GM19351 (cell line): Measurements from ENCODE around the gene KCNJ11.
A peak's percentile ranks its signal among the peaks of the same experiment; 100 is the strongest.
"Not testable (repeated sequence)": the region's sequence is repeated elsewhere in the genome, so short reads cannot be mapped to it uniquely, and the experiment has no call there.

Experiments used
- ATAC-seq: cut with Tn5 transposase; IDR thresholded peaks from one replicate; pipeline ENCODE4 v1.9.1; 2021; ENCODE audit warnings: mild to moderate bottlenecking, moderate library complexity; ENCODE audit not compliant: unreplicated experiment

Gene KCNJ11

DNA sequence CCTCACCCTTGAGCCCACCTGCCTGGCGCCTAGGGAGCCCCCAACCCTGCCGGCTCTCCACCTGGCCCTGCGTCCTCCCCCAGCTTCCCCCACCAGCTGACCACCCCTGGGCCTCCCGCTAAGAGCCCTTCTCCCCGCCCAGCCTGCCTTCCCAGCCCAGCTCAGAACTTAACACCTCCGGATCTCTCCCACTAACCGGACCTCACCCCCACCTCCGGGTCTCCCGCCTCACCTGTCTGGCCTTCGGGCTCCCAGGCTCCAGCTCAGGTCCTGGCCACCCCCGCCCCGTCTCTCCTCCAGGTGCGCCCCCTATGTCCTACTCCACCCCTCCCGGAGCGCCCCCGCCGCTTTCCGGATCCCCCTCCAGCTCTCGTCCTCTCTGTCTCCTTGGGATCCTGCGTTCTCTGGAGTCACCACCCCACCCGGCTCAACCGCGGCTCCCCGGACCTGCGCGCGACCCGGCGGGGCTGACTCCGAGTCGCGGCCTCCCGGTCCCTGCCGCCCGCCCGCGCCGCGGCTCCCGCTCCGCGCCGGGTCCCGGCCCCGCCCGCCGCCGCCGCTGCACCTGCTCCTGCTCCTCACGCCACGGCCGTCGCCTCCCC is at the start of gene KCNJ11:
Gene KCNJ11 (minus strand): TSS at position 51 of the 602 bp plus-strand sequence. CDS start 568 bp downstream, outside the sequence.
- peak; percentile 37 for ATAC-seq

DNA sequence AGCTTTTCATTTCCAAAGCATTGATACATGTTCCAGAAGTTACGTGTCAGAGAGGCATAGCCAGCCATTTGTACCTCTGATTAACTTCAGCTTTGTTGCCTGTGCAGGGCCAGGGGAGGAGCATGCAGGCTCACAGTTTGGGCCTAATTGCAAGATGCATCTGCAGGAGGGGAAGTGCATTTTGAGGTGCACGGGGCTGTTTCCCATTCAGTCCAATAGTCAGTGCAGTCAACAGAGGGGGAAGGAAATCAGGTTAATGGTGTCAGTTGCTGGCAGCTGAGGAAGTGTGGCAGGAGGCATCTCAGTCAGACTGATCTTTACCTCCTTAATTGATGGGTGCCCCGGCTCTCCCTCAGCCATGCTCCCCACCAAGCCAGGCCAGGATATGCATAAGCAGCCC is 48.9 kb upstream of the KCNJ11 start:
- ATAC-seq, result no peak

DNA sequence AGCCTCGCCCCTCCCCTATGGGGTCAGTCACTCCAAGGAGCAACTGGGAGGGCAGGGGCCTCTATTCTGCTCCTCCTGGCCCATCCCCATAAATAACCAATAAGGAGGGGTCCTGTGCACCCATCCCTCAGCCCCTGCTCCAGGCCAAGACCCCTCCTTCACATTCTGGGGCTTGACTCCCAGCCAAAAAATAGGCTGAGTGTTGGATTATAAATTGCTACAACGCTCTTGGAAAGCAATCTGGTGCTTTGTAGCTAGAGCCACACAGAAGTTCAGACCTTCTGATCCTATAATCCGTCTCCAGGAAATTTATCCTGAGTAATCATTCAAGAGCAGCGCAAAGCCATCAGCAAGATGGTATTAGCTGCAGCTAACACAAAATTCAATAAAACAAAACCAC is 45.6 kb upstream of the KCNJ11 start:
- ATAC-seq, result no peak

DNA sequence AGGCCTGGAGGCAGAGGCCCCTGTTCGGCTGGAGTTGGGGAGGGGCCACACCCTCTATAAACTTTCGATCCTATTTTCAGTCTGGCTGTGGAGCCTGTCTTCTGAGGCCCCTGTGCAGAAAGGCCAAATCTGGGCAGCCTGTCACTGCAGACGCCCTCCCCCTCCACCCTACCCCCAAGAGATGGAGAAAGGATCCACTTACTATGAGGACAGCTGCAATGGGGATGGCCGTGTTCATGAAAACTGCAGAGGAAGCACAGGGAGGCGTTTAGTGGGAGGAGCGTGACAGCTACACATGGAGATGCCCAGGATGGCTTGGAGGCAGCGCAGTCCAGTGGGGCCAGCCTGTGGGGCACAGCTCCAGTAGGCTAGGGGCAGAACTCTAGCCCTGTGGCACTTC is 43.5 kb upstream of the KCNJ11 start:
- no peak for ATAC-seq

DNA sequence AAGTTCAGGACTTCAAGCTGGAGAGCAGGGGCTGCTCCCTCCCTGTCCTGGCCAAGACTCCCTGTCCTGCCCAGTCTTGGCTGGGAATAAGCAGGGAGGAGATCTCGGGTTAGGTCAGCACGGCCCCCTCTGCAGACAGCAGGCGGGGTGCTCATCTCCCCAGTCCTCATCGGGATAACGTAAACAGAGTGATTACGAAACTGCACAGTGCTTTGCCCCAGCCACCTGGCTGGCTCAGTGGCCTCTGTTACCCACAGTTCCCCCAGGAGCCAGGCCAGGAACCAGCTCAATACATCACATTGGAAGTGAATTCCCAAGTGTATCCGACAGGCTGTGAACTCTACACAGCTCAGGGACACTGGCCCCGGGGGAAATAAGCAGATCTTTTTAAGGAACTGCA is 42.7 kb upstream of the KCNJ11 start:
- no peak for ATAC-seq

DNA sequence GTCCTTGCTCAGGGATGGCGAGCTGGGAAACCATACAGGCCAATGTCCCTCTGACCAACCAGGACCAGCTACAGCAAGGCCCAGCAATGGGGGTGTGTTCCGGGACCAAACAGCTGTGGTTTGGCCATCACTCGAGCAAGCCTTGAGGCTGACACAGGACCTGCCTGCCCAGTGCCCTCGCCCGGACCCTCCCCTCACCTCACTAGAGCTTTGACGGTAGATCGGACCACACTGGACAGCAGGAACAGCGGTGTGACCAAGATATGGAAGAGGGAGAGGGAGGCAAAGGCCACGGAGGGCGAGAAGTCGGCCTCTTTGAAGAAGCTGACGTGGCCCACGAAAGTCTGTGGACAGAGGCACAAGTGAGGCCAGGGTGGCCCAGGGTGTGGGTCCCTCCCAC is 42.2 kb upstream of the KCNJ11 start:
- no peak for ATAC-seq

DNA sequence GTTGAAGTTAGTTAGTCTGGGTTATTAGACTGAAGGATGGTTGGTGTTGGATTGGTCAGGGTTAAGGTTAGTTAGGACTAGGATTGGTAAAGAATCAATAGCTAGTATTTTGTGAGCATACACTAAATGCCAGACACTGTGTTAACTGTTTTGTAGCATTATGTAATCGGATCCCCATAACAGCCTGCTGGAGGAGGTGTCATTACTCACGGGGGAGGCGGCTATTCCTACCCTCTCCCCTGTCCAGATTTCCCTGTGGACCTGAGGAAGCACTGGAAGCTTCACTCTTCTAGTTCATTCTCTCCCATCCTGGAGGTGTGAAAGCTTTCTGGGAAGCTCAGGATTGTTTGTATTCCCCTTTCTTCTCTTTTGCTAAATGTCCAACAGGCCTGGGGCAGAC is 40.5 kb upstream of the KCNJ11 start:
- ATAC-seq, result no peak

DNA sequence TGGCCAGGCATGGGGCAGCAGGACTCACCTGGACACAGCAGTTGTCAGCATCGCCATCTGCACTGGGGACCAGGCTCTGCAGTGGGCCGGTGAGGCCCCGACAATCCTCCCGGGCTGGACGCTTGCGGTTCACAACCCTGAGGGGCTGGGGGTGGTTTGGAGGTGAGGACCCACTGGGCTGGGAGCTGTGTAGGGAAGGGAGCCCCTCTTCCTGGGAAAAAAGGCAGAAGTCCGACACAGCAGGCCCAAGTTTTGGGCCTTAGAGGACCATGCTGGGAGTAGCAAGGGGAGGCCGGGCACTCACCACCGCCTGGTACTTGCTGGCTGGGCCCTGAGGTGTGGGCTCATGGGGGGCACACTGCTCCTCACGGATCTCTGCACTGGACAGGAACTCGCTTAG is 39.8 kb upstream of the KCNJ11 start:
- no peak for ATAC-seq

DNA sequence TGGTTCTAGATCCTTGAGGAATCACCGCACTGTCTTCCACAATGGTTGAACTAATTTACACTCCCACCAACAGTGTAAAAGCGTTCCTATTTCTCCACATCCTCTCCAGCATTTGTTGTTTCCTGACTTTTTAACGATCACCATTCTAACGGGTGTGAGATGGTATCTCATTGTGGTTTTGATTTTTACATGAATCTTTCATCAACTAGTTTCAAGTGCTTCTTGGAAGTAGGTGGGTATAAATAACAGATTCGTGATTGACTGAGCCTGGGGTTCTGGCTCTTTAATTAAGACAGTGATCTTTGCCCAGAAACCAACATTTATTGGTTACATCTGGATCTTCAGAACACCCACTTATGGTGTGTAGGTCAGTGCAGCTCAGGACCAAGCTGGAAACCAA is 37.8 kb upstream of the KCNJ11 start:
- ATAC-seq, result not testable (repeated sequence)

DNA sequence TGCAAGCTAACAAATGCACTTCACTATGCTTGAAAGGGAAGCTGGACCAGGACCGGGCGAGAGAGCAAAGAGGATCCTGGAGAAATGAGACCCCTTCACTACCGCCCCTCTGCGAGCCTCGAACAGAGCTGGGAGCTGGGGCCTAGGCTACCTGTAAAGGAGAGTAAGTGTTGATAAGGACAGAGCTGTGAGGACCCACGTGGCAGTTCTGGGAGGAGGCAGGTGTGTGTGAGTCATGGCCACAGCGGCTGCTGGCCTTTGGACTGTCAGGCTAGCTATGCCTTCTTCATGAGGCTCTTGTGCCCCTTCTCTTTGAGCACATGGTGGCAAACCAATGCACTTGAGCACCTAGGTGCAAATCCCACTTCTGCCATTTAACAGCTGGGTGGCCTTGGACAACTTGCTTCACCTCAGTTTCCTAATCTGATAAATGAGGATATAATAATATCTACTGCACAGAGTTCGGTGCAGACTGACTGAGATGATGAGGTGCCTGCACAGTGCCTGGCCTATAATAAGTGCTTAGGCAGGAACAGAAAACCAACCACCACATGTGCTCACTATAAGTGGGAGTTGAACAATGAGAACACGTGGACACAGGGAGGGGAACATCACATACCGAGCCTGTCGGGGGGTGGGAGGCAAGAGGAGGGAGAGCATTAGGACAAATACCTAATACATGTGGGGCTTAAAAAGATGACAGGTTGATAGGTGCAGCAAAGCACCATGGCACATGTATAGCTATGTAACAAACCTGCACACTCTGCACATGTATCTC is 35.3 kb upstream of the KCNJ11 start:
- ATAC-seq, result no peak

DNA sequence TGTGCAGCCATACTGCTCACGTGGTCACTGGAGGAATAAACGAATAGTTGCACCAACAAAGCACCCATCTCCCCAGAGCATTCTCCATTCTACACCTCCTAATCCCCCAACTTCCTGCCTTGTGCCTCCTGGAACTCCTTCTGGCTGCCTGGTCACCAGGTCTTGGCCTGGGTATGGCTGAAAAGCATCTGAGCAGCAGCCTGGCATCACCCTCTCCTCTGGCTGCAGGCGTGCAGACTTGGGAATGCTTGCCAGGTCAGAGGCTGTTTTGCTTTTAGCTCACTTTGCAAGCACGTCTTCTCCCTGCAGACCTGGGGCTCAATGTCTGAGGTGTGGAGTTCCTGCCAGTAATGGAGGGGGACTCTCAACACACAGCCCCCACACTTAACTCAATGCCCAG is 33.3 kb upstream of the KCNJ11 start:
- ATAC-seq, result no peak

DNA sequence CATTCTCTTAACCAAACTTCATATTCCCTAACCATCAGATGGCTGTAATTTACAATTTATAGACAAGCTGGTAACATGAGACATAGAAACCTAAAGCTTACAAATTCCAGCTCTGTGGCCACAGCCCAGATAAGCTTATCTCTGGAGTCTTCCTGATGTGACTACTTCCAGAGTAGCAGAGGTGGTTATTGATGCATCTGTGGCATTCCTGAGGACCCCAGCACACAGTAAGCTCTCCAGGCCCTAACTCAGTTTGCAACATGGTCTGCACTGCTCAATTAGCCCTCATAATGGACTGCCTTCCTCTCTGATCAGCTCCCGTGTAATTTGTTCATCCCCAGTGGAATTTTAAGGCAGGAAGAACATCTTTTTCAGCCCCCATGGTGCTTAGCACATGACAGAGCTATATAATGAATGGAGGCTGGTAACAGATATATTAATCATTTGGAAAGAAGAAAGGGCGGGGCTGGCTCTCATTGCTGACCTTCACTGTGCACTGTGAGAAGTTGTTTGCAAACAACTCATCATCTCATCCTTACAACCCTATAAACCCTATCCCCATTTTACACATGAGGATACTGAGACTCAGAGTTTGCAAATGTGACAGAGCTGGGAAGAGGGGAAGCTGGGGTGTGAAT is 30.1 kb upstream of the KCNJ11 start:
- no peak for ATAC-seq

DNA sequence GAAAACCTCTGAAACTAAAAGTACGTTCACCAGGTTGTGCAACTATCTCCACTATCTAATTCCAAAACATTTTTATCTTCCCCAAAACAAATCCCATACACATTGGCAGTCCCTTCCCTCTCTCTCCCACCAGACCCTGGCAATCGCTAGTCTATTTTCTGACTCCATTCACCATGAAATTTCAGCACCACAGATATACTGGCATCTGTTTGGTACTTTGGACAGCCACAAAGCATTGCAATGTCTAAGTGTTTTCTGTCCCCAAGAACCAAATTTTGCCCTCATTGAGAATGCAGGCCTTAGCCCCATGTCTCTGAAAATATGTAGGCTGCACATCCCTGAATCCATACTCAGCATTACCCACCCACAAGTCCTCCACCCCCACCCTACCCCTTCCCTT is 28.0 kb upstream of the KCNJ11 start:
- ATAC-seq, result no peak

DNA sequence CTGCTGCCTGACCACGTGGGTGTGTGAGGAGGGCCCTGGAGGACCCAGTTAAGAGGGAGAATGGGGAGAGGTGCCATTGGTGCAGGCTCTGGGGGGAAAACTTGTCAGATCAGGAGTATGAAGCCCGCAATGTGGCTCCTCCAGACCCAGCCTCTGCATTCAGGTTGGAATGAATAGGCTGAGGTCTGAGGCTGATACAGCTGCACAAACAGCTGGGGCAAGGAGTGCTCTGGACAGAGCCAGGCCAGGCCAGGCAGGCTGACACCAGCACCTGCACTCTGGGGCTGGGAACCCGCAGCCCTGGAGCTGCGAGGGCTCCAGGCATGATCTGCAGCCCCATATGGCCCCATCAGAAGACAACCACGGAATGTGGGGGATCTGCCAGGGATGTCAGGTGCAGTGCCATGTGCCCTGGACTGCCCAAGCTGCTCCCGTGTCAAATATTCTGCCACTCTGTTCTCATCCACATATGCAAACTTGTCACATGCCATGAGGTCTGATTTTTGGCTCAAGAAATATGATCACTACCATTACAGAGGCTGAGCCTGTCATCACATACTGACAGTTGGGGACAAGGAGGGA is 27.2 kb upstream of the KCNJ11 start:
- no peak for ATAC-seq

DNA sequence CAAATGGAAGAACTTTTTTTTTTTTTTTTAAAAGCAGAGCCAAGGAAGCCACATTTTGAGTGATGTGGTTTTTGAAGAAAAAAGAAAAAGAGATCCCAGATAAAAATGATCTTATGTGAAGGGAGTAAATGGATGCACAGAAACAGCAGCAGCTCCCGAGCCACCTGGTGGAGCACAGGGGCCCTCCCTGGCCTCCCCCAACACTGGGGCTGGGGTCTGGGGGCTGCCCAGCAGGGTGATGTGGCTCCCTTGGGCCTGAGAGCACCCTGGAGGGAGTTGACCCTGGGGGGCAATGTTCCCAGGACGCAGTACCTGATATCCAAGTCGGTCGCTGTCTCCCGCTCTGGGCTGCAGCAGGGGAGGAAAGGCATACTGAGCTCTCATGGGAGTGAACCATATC is 26.5 kb upstream of the KCNJ11 start:
- no peak for ATAC-seq

DNA sequence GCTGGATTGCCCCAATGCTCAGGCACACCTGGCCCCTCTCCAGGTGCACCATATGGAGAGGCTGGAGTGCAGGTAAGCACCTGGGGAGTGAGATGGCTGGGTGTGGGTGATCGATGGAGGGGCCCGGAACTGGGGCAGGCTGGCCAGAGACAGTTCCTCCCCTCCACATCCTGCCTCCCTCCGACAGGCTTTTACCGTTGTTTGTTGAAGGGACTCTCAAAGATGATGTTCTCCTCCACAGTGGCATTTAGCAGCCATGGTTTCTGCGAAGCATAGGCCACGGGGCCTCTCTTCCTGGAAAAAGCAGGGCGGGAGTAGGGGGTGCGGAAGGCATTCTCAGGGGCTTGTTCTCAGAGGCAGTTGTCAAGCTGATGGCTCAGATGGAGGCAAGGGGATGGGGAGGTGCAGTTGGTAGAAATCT is 25.9 kb upstream of the KCNJ11 start:
- ATAC-seq, result no peak

DNA sequence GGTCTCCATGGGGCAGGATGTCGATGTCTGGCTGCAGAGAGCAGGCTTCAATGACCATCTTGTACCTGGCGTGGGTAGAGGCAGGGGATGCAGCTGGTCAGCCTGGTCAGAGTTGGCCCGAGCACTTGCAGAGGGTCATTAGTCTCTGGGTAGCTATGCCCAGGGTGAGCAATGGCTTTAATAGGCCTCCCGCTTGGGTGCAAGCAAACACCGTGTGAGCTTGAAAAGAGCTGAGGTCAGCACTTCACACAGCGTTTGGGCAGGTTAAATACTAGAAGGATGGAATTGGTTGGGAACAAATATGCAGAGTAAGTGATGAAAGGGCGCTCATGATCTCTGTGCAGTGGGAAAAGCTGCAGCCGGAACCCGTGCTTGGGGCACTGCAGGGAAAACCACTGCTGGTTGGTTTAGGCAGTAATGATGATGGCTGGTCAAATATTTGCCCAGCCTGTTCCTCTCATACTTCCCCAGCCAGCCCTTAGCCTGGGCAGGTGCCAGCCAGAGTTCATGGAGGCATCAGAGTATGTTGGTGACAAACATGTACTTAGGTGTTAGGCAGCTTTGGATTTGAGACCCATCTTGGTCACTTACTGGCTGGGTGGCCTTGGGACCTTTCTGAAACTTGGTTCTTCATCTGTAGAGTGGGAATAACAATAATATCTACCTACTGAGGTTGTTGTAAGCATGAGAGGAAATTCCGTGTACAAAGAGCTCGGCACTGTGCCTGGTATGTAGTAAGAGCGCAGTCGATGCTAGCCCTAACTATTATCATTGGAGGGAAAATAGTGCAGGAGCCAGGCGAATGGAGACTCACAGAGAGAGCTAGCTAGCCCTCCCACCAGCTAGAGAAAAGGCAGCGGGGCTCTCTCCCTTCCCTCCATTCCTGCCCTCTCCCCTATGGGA is 25.2 kb upstream of the KCNJ11 start:
- ATAC-seq, result no peak

DNA sequence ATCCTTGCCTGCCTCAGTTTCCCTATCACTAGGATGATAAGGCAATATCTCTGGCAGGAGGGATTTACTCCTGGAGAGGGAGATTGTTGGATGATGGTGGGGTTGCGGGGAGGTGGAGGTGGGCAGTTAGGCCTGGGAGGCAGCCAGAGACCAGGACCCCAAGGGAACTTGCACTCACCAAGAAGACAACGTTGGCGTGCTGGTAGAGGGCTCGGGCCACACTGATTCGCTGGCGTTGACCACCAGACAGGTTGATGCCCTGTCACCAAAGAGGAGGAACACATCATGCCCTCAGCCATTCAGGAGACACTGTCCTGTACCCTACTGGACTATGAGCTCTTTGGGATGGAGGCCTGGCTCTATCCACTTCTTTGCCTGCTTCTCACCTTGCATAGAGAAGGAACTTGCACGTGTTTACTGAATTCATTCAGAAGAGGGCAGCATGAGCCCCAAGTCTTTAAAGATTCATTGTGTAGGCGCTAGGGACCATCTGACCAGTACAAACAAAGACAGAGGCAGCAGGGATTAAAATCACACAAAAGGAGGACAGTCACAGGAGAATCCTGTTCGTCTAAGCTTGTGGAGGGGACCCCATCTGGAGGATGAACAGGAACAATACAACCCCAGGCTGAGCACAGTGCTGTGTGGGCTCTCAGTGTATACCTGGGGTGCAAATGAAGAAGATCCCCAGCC is 24.2 kb upstream of the KCNJ11 start:
- no peak for ATAC-seq

DNA sequence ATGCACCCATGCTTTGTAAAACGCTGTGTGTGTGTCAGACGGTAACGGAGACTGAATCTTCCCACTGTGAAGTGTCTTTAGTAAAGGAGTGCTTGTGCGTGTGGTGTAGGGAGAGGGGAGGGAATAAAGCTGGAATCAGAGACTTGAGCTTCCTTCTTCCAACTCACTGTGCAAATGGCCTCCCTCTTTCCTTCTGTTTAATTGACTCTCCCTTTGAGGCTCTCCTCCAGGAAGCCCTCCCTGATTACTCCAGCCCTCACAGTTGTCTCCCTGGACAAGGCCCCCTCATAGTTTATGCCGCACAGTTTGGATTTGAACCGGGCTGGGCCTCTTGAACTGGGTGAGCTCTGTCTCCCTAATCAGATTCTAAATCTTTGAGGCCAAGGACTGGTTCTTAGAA is 23.0 kb upstream of the KCNJ11 start:
- no peak for ATAC-seq
